ENCODE data around the gene USP44.

Gene USP44

GRCh38 chr12:95522692-95523091 is 28.6 kb downstream of the USP44 start:
- no peak overlapping the region for H3K27ac ChIP-seq
- no peak for TF ChIP-seq CTCF (conservative IDR thresholded peaks at IDR 0.05)

GRCh38 chr12:95520816-95521215 is 30.5 kb downstream of the USP44 start:
- TF ChIP-seq CTCF (conservative IDR thresholded peaks at IDR 0.05), result no peak
- H3K27ac ChIP-seq, result no peak overlapping the region

- no peak for TF ChIP-seq CTCF (conservative IDR thresholded peaks at IDR 0.05)
- no peak overlapping the region for H3K27ac ChIP-seq
These were observed 32.3 kb downstream of the USP44 start for GRCh38 chr12:95518944-95519343.

- no peak overlapping the region for H3K27ac ChIP-seq
- TF ChIP-seq CTCF (conservative IDR thresholded peaks at IDR 0.05), result no peak
These were observed 34.0 kb downstream of the USP44 start for GRCh38 chr12:95517246-95517645.

- no peak for TF ChIP-seq CTCF (conservative IDR thresholded peaks at IDR 0.05)
- H3K27ac ChIP-seq, result no peak overlapping the region
These were observed 34.5 kb downstream of the USP44 start for GRCh38 chr12:95516757-95517156.

- no peak overlapping the region for H3K27ac ChIP-seq
These were observed 36.1 kb downstream of the USP44 start for GRCh38 chr12:95515197-95515596.

GRCh38 chr12:95513599-95513998 is 37.7 kb downstream of the USP44 start:
- TF ChIP-seq CTCF (conservative IDR thresholded peaks at IDR 0.05), result no peak
- H3K27ac ChIP-seq, result no peak overlapping the region

More at GRCh38 chr12:95515197-95515596, 36.1 kb downstream of the USP44 start:
- TF ChIP-seq CTCF (conservative IDR thresholded peaks at IDR 0.05), result no peak

GRCh38 chr12:95511977-95512376 is 39.3 kb downstream of the USP44 start:
- no peak for TF ChIP-seq CTCF (conservative IDR thresholded peaks at IDR 0.05)

More at GRCh38 chr12:95511977-95512376, 39.3 kb downstream of the USP44 start:
- no peak overlapping the region for H3K27ac ChIP-seq

All from VCaP (cell line).